MCF 10A (cell line): ENCODE data around the gene BTG2. TPM values are rescaled to one million over a fixed set of nuclear protein-coding genes. Genes with fewer than 3 reads are reported as not detected.

Experiments
- BruUV-seq: library from RNA; stranded (reverse); fragments of 400-500 nt; replicated peaks from 2 replicates; lab custom pipeline; 2021; lab: Mats Ljungman, UMichigan
- CTCF ChIA-PET: fragments of 300-600 bp; sonication (Branson Sonifier 250); formaldehyde crosslinking; extraction: SDS; loops from one replicate; lab custom pipeline; 2021; ENCODE audit warnings: antibody characterized with exemption, inconsistent platforms; lab: Yijun Ruan, JAX
- POLR2A ChIA-PET: fragments of 300-600, 350-650 bp; sonication (Branson Sonifier 250); formaldehyde crosslinking; extraction: SDS; loops from one replicate; lab custom pipeline; 2020; ENCODE audit warnings: antibody characterized with exemption, inconsistent platforms; lab: Yijun Ruan, JAX
- DNase-seq: peaks from one replicate; pipeline ENCODE4 v3.0.0-alpha.2; 2018; ENCODE audit not compliant: unreplicated experiment
- H3K27ac Mint-ChIP-seq: one replicate; pipeline ENCODE4 v1.8.0; 2022; ENCODE audit warnings: mild to moderate bottlenecking, low read depth, mixed read lengths; ENCODE audit not compliant: unreplicated experiment
- H3K27me3 Mint-ChIP-seq: one replicate; pipeline ENCODE4 v1.8.0; 2022; ENCODE audit warnings: mixed read lengths; ENCODE audit not compliant: insufficient read depth, unreplicated experiment
- H3K36me3 Mint-ChIP-seq: one replicate; pipeline ENCODE4 v1.8.0; 2022; ENCODE audit warnings: mild to moderate bottlenecking, moderate library complexity, mixed read lengths; ENCODE audit not compliant: insufficient read depth, unreplicated experiment
- H3K4me1 Mint-ChIP-seq: one replicate; pipeline ENCODE4 v1.8.0; 2022; ENCODE audit warnings: mixed read lengths; ENCODE audit not compliant: insufficient read depth, unreplicated experiment
- H3K4me3 Mint-ChIP-seq: one replicate; pipeline ENCODE4 v1.8.0; 2022; ENCODE audit warnings: mild to moderate bottlenecking, moderate library complexity, mixed read lengths; ENCODE audit not compliant: unreplicated experiment
- H3K9me3 Mint-ChIP-seq: one replicate; pipeline ENCODE4 v1.8.0; 2022; ENCODE audit warnings: mixed read lengths; ENCODE audit not compliant: unreplicated experiment
- CTCF ChIP-seq: fragments of 200-600 bp; IDR thresholded peaks from one replicate; pipeline ENCODE4 v1.8.0; 2022; ENCODE audit warnings: antibody characterized with exemption, mild to moderate bottlenecking; ENCODE audit not compliant: unreplicated experiment
- intact Hi-C: fragments of 100-400 bp; cut with micrococcal nuclease; formaldehyde crosslinking; loops from 2 replicates; pipeline ENCODE4 v1.14.1; 2022
- total RNA-seq: library from RNA; stranded (reverse); gene quantifications from 2 replicates; pipeline ENCODE4 v1.2.3, GENCODE V29; 2022

The BTG2 gene
- total RNA-seq, 1 experiment from 2014 or later, result 44.4 TPM

GRCh38 chr1:203336097-203336496 is 30.8 kb downstream of the BTG2 start:
- Mint-ChIP-seq H3K4me3 (no peak overlapping the region), H3K27me3 (peaks cover 15% of the 10 kb centered on the region), H3K9me3 (no peaks in the 10 kb centered on the region), H3K4me1 (peaks cover 13% of the 10 kb centered on the region), H3K36me3 (no peaks in the 10 kb centered on the region), H3K27ac (no peak overlapping the region)
- no peak for DNase-seq
- TF ChIP-seq CTCF, result no peak
- no TSS peak for BruUV-seq
- intact Hi-C loops, result no loop called here
- CTCF ChIA-PET, result interaction anchor here (0.6 to 20.2 kb wide), 18 partner anchors 10 to 366 kb away, joined by 3 to 981 read pairs (median 6); partner anchors contain the start of genes BTG2, FMOD, OPTC and PRELP
- POLR2A ChIA-PET, result interaction anchor here (0.6 to 4.9 kb wide), 11 partner anchors 9 to 374 kb away, joined by 3 to 35 read pairs (median 4); partner anchors contain the start of genes BTG2 and TMEM183A

GRCh38 chr1:203338335-203339036 is 33.2 kb downstream of the BTG2 start:
- DNase-seq, result peak; percentile 73
- intact Hi-C loops, result loop anchor here (1.0 kb wide), 2 partner anchors 32 to 65 kb away; no protein-coding TSS in a partner anchor
- H3K4me1 Mint-ChIP-seq, result peaks cover 6% of the 10 kb centered on the region
- H3K4me3 Mint-ChIP-seq, result no peak overlapping the region
- ChIA-PET CTCF (interaction anchor here (0.5 to 20.2 kb wide), 29 partner anchors 8 to 796 kb away, joined by 3 to 981 read pairs (median 11); partner anchors contain the start of genes BTG2, FMOD, OPTC and PRELP), POLR2A (interaction anchor here (0.6 to 3.1 kb wide), 4 partner anchors 11 to 67 kb away, joined by 3 to 23 read pairs (median 4); no protein-coding TSS in a partner anchor)
- peaks cover 39% of the 10 kb centered on the region for H3K27me3 Mint-ChIP-seq
- TF ChIP-seq CTCF, result peak; percentile 97
- BruUV-seq, result no TSS peak
- H3K36me3 Mint-ChIP-seq, result no peaks in the 10 kb centered on the region
- H3K9me3 Mint-ChIP-seq, result no peaks in the 10 kb centered on the region
- no peak overlapping the region for H3K27ac Mint-ChIP-seq

- Mint-ChIP-seq H3K27me3 (peaks cover 56% of the 10 kb centered on the region), H3K36me3 (no peaks in the 10 kb centered on the region), H3K9me3 (no peaks in the 10 kb centered on the region), H3K27ac (no peak overlapping the region), H3K4me3 (no peak overlapping the region), H3K4me1 (peaks cover 6% of the 10 kb centered on the region)
- intact Hi-C loops, result loop anchor here (1.0 to 5.0 kb wide), 5 partner anchors 73 to 787 kb away; no protein-coding TSS in a partner anchor
- TF ChIP-seq CTCF, result peak; percentile 95
- BruUV-seq, result no TSS peak
- peak; percentile 92 for DNase-seq
- POLR2A ChIA-PET, result interaction anchor here (0.6 to 3.1 kb wide), 9 partner anchors 16 to 458 kb away, joined by 3 to 23 read pairs (median 4); no protein-coding TSS in a partner anchor
- CTCF ChIA-PET, result interaction anchor here (0.5 to 20.2 kb wide), 65 partner anchors 10 to 1864 kb away, joined by 3 to 981 read pairs (median 4); partner anchors contain the start of genes ATP2B4, BTG2, FMOD and OPTC
Observed at GRCh38 chr1:203340112-203340790, 34.9 kb downstream of the BTG2 start.
